H1 (cell line): ENCODE results near the gene PANK3. TPM values are rescaled to one million over a fixed set of nuclear protein-coding genes. Genes with fewer than 3 reads are reported as not detected.
A peak's percentile ranks its signal among the peaks of the same experiment; 100 is the strongest.

Source experiments
- CTCF ChIA-PET: fragments of 300-600 bp; sonication (Branson Sonifier 250); formaldehyde crosslinking; loops from one replicate; lab custom pipeline; 2021; ENCODE audit not compliant: partially characterized antibody; lab: Charles Lee
- POLR2A ChIA-PET: fragments of 300-600 bp; sonication (Branson Sonifier 250); formaldehyde crosslinking; loops from one replicate; lab custom pipeline; 2021; ENCODE audit warnings: inconsistent platforms; ENCODE audit not compliant: partially characterized antibody; lab: Charles Lee
- DNase-seq, 2 experiments: peaks; one replicate each; pipeline versions ENCODE4 v3.0.0 to v3.0.0-alpha.2; 2010 to 2022; ENCODE audit warnings: low spot score in 2 of 2, low read depth in 1 of 2, mixed read lengths in 1 of 2
- FAIRE-seq: peaks from 2 replicates; lab custom pipeline; 2011; peaks lifted over from hg19 to GRCh38; lab: Jason Lieb, UNC
- H2AFZ ChIP-seq: 2 replicates; pipeline ENCODE4 v1.8.1; 2012; ENCODE audit warnings: low read length, inconsistent platforms
- H2AK5ac ChIP-seq: 2 replicates; pipeline ENCODE4 v1.6.1; 2013; ENCODE audit warnings: low read depth, low read length
- H2BK120ac ChIP-seq: replicated peaks from 2 replicates; pipeline ENCODE3; 2013; ENCODE audit warnings: low read depth, low read length, inconsistent platforms
- H2BK12ac ChIP-seq: 2 replicates; pipeline ENCODE4 v1.6.1; 2013; ENCODE audit warnings: low read depth, low read length
- H2BK15ac ChIP-seq: 2 replicates; pipeline ENCODE4 v1.6.1; 2013; ENCODE audit warnings: low read length
- H2BK20ac ChIP-seq: 2 replicates; pipeline ENCODE4 v1.6.1; 2013; ENCODE audit warnings: low read length
- H2BK5ac ChIP-seq: 2 replicates; pipeline ENCODE4 v1.6.1; 2013; ENCODE audit warnings: low read depth, low read length
- H3K14ac ChIP-seq: 2 replicates; pipeline ENCODE4 v1.6.1; 2013; ENCODE audit warnings: inconsistent platforms; ENCODE audit not compliant: insufficient read length
- H3K18ac ChIP-seq: 2 replicates; pipeline ENCODE4 v1.6.1; 2013; ENCODE audit warnings: low read length; ENCODE audit errors: extremely low read depth
- H3K23ac ChIP-seq: 2 replicates; pipeline ENCODE4 v1.6.1; 2013; ENCODE audit warnings: inconsistent platforms; ENCODE audit not compliant: insufficient read length
- H3K23me2 ChIP-seq: 2 replicates; pipeline ENCODE4 v1.6.1; 2013; ENCODE audit warnings: low read depth, low read length
- H3K27ac ChIP-seq: 2 replicates; pipeline ENCODE4 v1.6.1; 2011; ENCODE audit warnings: low read depth, low read length, inconsistent platforms
- H3K27me3 ChIP-seq, 4 experiments: replicated peaks in 1 of 4; 1 replicate in 1 of 4; 2 replicates in 3 of 4; pipeline versions ENCODE4 v1.6.1 to v1.8.1; 2011 to 2013; ENCODE audit warnings: low read length in 3 of 4, mild to moderate bottlenecking in 3 of 4, inconsistent platforms in 2 of 4, mixed read lengths in 2 of 4, moderate library complexity in 1 of 4; ENCODE audit not compliant: control insufficient read depth in 3 of 4, insufficient read depth in 3 of 4; ENCODE audit errors: extremely low read depth in 1 of 4
- H3K36me3 ChIP-seq, 4 experiments: 2 replicates each; pipeline versions ENCODE4 v1.6.1 to v1.8.1; 2011 to 2013; ENCODE audit warnings: mild to moderate bottlenecking in 4 of 4, low read length in 3 of 4, moderate library complexity in 2 of 4, control low read depth in 1 of 4, inconsistent platforms in 1 of 4; ENCODE audit not compliant: insufficient read depth in 4 of 4, control insufficient read depth in 2 of 4
- H3K4ac ChIP-seq: replicated peaks from 2 replicates; pipeline ENCODE3; 2013; ENCODE audit warnings: low read length, low read depth, mixed read lengths, inconsistent platforms; ENCODE audit not compliant: insufficient read length
- H3K4me1 ChIP-seq, 4 experiments: replicated peaks in 1 of 4; 1 replicate in 1 of 4; 2 replicates in 3 of 4; pipeline versions ENCODE4 v1.6.1 to v1.8.1; 2011 to 2013; ENCODE audit warnings: low read length in 3 of 4, inconsistent platforms in 2 of 4, mixed read lengths in 1 of 4; ENCODE audit not compliant: insufficient read depth in 4 of 4, control insufficient read depth in 3 of 4
- H3K4me2 ChIP-seq, 2 experiments: 2 replicates each; pipeline versions ENCODE4 v1.6.1 to v1.8.1; 2011 to 2013; ENCODE audit warnings: low read depth in 2 of 2, low read length in 2 of 2, control low read depth in 1 of 2, inconsistent platforms in 1 of 2, mild to moderate bottlenecking in 1 of 2; ENCODE audit not compliant: insufficient read depth in 1 of 2
- H3K4me3 ChIP-seq, 4 experiments: fragments of 200-600, 300-600 bp in 1 of 4; sonication (generic), shearing (Covaris generic), sonication (Bioruptor Twin) in 1 of 4; 2 replicates each; pipeline versions ENCODE4 v1.5.1 to v1.8.1; 2011 to 2016; ENCODE audit warnings: low read length in 4 of 4, low read depth in 3 of 4, control low read depth in 2 of 4, inconsistent platforms in 2 of 4, mild to moderate bottlenecking in 2 of 4, mixed read lengths in 1 of 4, moderate library complexity in 1 of 4; ENCODE audit not compliant: insufficient read depth in 2 of 4; ENCODE audit errors: extremely low read depth in 1 of 4
- H3K56ac ChIP-seq: replicated peaks from 2 replicates; pipeline ENCODE3; 2013; ENCODE audit warnings: low read depth, mild to moderate bottlenecking, mixed read lengths, low read length, inconsistent platforms; ENCODE audit not compliant: insufficient read length
- H3K79me1 ChIP-seq: 2 replicates; pipeline ENCODE4 v1.6.1; 2013; ENCODE audit warnings: low read depth, low read length, control low read depth
- H3K79me2 ChIP-seq, 2 experiments: 2 replicates each; pipeline versions ENCODE4 v1.6.1 to v1.8.1; 2012 to 2013; ENCODE audit warnings: low read length in 2 of 2, mild to moderate bottlenecking in 2 of 2, inconsistent platforms in 1 of 2; ENCODE audit not compliant: insufficient read depth in 2 of 2, control insufficient read depth in 1 of 2
- H3K9ac ChIP-seq, 4 experiments: replicated peaks in 1 of 4; 1 replicate in 1 of 4; 2 replicates in 3 of 4; pipeline versions ENCODE4 v1.6.1 to v1.8.1; 2011 to 2013; ENCODE audit warnings: low read depth in 3 of 4, low read length in 3 of 4, control low read depth in 2 of 4, mild to moderate bottlenecking in 2 of 4, moderate library complexity in 2 of 4, inconsistent platforms in 1 of 4; ENCODE audit errors: extremely low read depth in 1 of 4
- H3K9me3 ChIP-seq, 2 experiments: 2 replicates each; pipeline versions ENCODE4 v1.6.1 to v1.8.1; 2012 to 2013; ENCODE audit warnings: mild to moderate bottlenecking in 2 of 2, moderate library complexity in 2 of 2, control low read depth in 1 of 2, inconsistent platforms in 1 of 2, low read depth in 1 of 2, low read length in 1 of 2, mixed read lengths in 1 of 2; ENCODE audit not compliant: insufficient read depth in 2 of 2
- H4K20me1 ChIP-seq, 2 experiments: replicated peaks in 1 of 2; 2 replicates each; pipeline versions ENCODE3 to v1.8.1; 2011 to 2013; ENCODE audit warnings: inconsistent platforms in 2 of 2, low read length in 2 of 2, mild to moderate bottlenecking in 1 of 2; ENCODE audit not compliant: insufficient read depth in 2 of 2, control insufficient read depth in 1 of 2
- H4K5ac ChIP-seq: 2 replicates; pipeline ENCODE4 v1.6.1; 2013; ENCODE audit warnings: low read length, low read depth, mixed read lengths, inconsistent platforms; ENCODE audit not compliant: insufficient read length
- H4K8ac ChIP-seq: 2 replicates; pipeline ENCODE4 v1.8.0; 2013; ENCODE audit warnings: mild to moderate bottlenecking, moderate library complexity, low read length, inconsistent platforms; ENCODE audit not compliant: insufficient read depth; ENCODE audit errors: extremely low read depth
- H4K91ac ChIP-seq: replicated peaks from 2 replicates; pipeline ENCODE3; 2013; ENCODE audit warnings: low read length, mixed read lengths, inconsistent platforms; ENCODE audit not compliant: insufficient read length
- SIRT6 ChIP-seq: IDR thresholded peaks from one replicate; pipeline ENCODE4 v1.7.1; 2012; ENCODE audit warnings: low read length, inconsistent platforms
- TCF12 ChIP-seq: IDR thresholded peaks from 2 replicates; pipeline ENCODE4 v1.6.1; 2011; ENCODE audit warnings: low read depth, mild to moderate bottlenecking, low read length
- WGBS, 2 experiments: shearing (Covaris generic) in 1 of 2; methylation state at CpG; one replicate each; pipeline versions ENCODE4 v1.1.6 to v1.1.7; 2013 to 2015; ENCODE audit warnings: low lambda C conversion rate in 2 of 2, mixed read lengths in 2 of 2, inconsistent platforms in 1 of 2, low coverage in 1 of 2, missing lambda C conversion rate in 1 of 2; ENCODE audit not compliant: insufficient replicate concordance in 2 of 2, insufficient coverage in 1 of 2, insufficient read length in 1 of 2; ENCODE audit errors: extremely low coverage in 1 of 2, missing lambda C conversion rate in 1 of 2; 5-methylcytosine and 5-hydroxymethylcytosine counted together
- polyA plus RNA-seq, 7 experiments: library from polyadenylated mRNA; depleted of rRNA in 3 of 7; stranded (reverse) in 5 of 7; unstranded in 2 of 7; fragments of >200 nt in 5 of 7; fragments of 200-250 nt in 2 of 7; gene quantifications; 1 replicate in 5 of 7; 2 replicates in 1 of 7; 4 replicates in 1 of 7; pipeline versions ENCODE4 v1.2.1 to v1.2.3, GENCODE V29; 2011 to 2013; ENCODE audit warnings: missing spikeins in 2 of 7, mixed read lengths in 2 of 7
- total RNA-seq: library from RNA; stranded (reverse); fragmentation: NEBNext Ultra II Directional; extraction: Animal tissue kit (Norgen Biotek cat#: 25700); gene quantifications from 2 replicates; pipeline ENCODE4 v1.2.1, GENCODE V29; 2021
- TF ChIP-seq, protein P1 (sequence below): IDR thresholded peaks from 2 replicates; pipeline ENCODE4 v1.6.1; 2012; ENCODE audit warnings: inconsistent platforms

PANK3 gene
- total and polyA plus RNA-seq, 2 of the 8 experiments (the other 6 are each of a cell fraction or from before 2014, with no cell fraction given), result 8.6 to 101 TPM

DNA sequence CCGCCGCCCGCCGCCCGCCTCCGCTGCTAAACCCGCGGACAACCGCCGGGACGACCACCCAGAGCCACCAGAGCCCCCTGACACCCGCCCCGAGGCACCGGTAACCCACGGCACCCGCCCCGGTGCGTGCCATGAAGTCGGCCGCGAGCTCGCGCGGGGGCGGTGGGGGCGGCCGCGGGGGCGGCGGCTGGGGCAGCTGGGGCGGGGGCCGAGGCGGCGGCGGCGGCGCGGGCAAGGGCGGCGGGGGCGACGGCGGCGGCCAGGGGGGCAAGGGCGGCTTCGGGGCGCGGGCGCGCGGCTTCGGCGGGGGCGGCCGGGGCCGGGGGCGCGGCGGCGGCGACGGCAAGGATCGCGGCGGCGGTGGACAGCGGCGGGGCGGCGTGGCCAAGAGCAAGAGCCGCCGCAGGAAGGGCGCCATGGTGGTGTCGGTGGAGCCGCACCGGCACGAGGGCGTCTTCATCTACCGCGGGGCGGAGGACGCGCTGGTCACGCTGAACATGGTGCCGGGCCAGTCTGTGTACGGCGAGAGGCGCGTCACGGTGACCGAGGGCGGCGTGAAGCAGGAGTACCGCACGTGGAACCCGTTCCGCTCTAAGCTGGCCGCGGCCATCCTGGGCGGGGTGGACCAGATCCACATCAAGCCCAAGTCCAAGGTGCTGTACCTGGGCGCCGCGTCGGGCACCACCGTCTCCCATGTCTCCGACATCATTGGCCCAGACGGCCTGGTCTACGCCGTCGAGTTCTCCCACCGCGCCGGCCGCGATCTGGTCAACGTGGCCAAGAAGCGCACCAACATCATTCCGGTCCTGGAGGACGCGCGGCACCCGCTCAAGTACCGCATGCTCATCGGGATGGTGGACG, 49.6 kb downstream of the PANK3 start:
- peaks cover 4 to 12% (median 11%) of the 10 kb centered on the region in 4 experiments for H3K27me3 ChIP-seq
- FAIRE-seq, result no peak
- no peak for TF ChIP-seq TCF12
- no peak for TF ChIP-seq SIRT6
- TF ChIP-seq, protein P1, sequence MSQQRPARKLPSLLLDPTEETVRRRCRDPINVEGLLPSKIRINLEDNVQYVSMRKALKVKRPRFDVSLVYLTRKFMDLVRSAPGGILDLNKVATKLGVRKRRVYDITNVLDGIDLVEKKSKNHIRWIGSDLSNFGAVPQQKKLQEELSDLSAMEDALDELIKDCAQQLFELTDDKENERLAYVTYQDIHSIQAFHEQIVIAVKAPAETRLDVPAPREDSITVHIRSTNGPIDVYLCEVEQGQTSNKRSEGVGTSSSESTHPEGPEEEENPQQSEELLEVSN, result peak; percentile 93

More for the DNA sequence above, 49.6 kb downstream of the PANK3 start:
- Histone ChIP-seq H3K4me2 (peak overlapping the region; percentile 59 to 95), H2AK5ac (no peak overlapping the region), H3K23ac (no peak overlapping the region), H3K4ac (no peak overlapping the region), H2BK5ac (no peak overlapping the region; the same call in 1 of the 2 replicates), H3K79me1 (no peaks in the 10 kb centered on the region), H2BK12ac (peak overlapping the region; percentile 44; the same call in 1 of the 2 replicates), H2AFZ (peak overlapping the region; percentile 88; the same call in 1 of the 2 replicates), H2BK20ac (no peak overlapping the region), H4K8ac (peak overlapping the region; percentile 83), H3K9me3 (peaks cover 0 to 5% of the 10 kb centered on the region in 2 experiments; a peak in 1 of 4 replicates), H3K27ac (no peak overlapping the region), H3K14ac (no peak overlapping the region), H2BK15ac (no peak overlapping the region; the same call in 1 of the 2 replicates), H4K5ac (no peak overlapping the region), H3K18ac (peak overlapping the region; percentile 51; the same call in 1 of the 2 replicates), H3K23me2 (peaks cover 7% of the 10 kb centered on the region), H3K56ac (no peak overlapping the region), H4K91ac (peak overlapping the region; percentile 44), H3K4me3 (peak overlapping the region; percentile 44 to 60 (median 55)), H3K9ac (no peak overlapping the region; a peak in 1 of 7 replicates), H2BK120ac (no peak overlapping the region), H3K36me3 (peaks cover 0 to 3% (median 0%) of the 10 kb centered on the region in 4 experiments; a peak in 1 of 8 replicates), H3K79me2 (no peaks in the 10 kb centered on the region), H3K4me1 (peaks cover 0 to 11% (median 10%) of the 10 kb centered on the region in 4 experiments; a peak in 6 of 7 replicates), H4K20me1 (peaks cover 0 to 3% of the 10 kb centered on the region in 2 experiments)
- CTCF ChIA-PET, result interaction anchor here (0.8 kb wide), 1 partner anchor 16 kb away, joined by 4 read pairs; no protein-coding TSS in a partner anchor
- 58% methylated on average over 47 of the region's 125 CpGs; no CpG with 5 or more reads in 1 of the 2 experiments for WGBS, 2 experiments
- no peak for DNase-seq
- POLR2A ChIA-PET, result interaction anchor here (0.9 to 1.6 kb wide), 2 partner anchors 10 to 49 kb away, joined by 3 to 5 read pairs; partner anchors contain the start of gene PANK3
